Thymus (tissue), 11 donors: ENCODE results near the gene SCFD1. TPM values are rescaled to one million over a fixed set of nuclear protein-coding genes. Genes with fewer than 3 reads are reported as not detected.
"Not testable (repeated sequence)": the region's sequence is repeated elsewhere in the genome, so short reads cannot be mapped to it uniquely, and the experiment has no call there.

Experiments used
- DNase-seq, 9 donors: peaks; one replicate each; pipeline ENCODE4 v3.0.0-alpha.2; 2013; ENCODE audit warnings: low spot score in 9 of 9, low read depth in 6 of 9, missing footprints in 1 of 9
- H3K27ac ChIP-seq, 2 donors: one replicate each; pipeline ENCODE4 v1.5.1; 2013; ENCODE audit warnings: control low read depth in 1 of 2, low read depth in 1 of 2, low read length in 1 of 2, mild to moderate bottlenecking in 1 of 2, moderate library complexity in 1 of 2
- H3K27me3 ChIP-seq, 2 donors: one replicate each; pipeline ENCODE4 v1.5.1; 2013; ENCODE audit warnings: low read length in 1 of 2; ENCODE audit not compliant: control insufficient read depth in 2 of 2, insufficient read depth in 1 of 2
- H3K36me3 ChIP-seq, 2 donors: one replicate each; pipeline ENCODE4 v1.5.1; 2013; ENCODE audit warnings: low read length in 1 of 2, mild to moderate bottlenecking in 1 of 2, moderate library complexity in 1 of 2; ENCODE audit not compliant: control insufficient read depth in 2 of 2, insufficient read depth in 2 of 2
- H3K4me1 ChIP-seq, 2 donors: one replicate each; pipeline ENCODE4 v1.5.1; 2013; ENCODE audit warnings: low read length in 2 of 2; ENCODE audit not compliant: control insufficient read depth in 2 of 2, insufficient read depth in 2 of 2
- H3K4me3 ChIP-seq, 2 donors: one replicate each; pipeline ENCODE4 v1.5.1; 2013; ENCODE audit warnings: low read length in 2 of 2, control low read depth in 1 of 2, mild to moderate bottlenecking in 1 of 2
- H3K9me3 ChIP-seq, 2 donors: one replicate each; pipeline ENCODE4 v1.5.1; 2013; ENCODE audit warnings: low read length in 1 of 2, mild to moderate bottlenecking in 1 of 2; ENCODE audit not compliant: control insufficient read depth in 2 of 2, insufficient read depth in 1 of 2
- WGBS: extraction: QIAGEN DNeasy Blood & Tissue Kit; methylation state at CpG from one replicate; pipeline ENCODE4 v1.1.7; 2013; 5-methylcytosine and 5-hydroxymethylcytosine counted together
- polyA plus RNA-seq: library from polyadenylated mRNA; stranded (reverse); fragments of 200-250 nt; gene quantifications from one replicate; pipeline ENCODE4 v1.2.3, GENCODE V29; 2013
- total RNA-seq: library from RNA; stranded (reverse); fragments of 120-200 nt; gene quantifications from one replicate; pipeline ENCODE4 v1.2.4, GENCODE V29; 2013
- donor health status: healthy.

The SCFD1 gene
- total and polyA plus RNA-seq, 2 donors = 78.1 to 107 TPM

GRCh38 chr14:30624132-30624423 is 2.0 kb downstream of the SCFD1 start:
- no peaks in the 10 kb centered on the region for H3K9me3 ChIP-seq
- DNase-seq = no peak
- H3K27me3 ChIP-seq = no peaks in the 10 kb centered on the region
- H3K4me1 ChIP-seq = peaks cover 6 to 11% of the 10 kb centered on the region in 2 donors
- WGBS = 97% methylated on average over 5 of the region's 5 CpGs
- peaks cover 0 to 3% of the 10 kb centered on the region in 2 donors for H3K36me3 ChIP-seq
- H3K27ac ChIP-seq = no peak overlapping the region
- no peak overlapping the region for H3K4me3 ChIP-seq

- Histone ChIP-seq H3K4me3 (no peak overlapping the region), H3K4me1 (peaks cover 6 to 11% of the 10 kb centered on the region in 2 donors), H3K27ac (no peak overlapping the region), H3K9me3 (no peaks in the 10 kb centered on the region), H3K36me3 (peaks cover 0 to 4% of the 10 kb centered on the region in 2 donors), H3K27me3 (no peaks in the 10 kb centered on the region)
- DNase-seq = no peak
- WGBS = 99% methylated on average over 3 of the region's 3 CpGs
Observed at GRCh38 chr14:30625533-30625932, 3.4 kb downstream of the SCFD1 start.

DNA sequence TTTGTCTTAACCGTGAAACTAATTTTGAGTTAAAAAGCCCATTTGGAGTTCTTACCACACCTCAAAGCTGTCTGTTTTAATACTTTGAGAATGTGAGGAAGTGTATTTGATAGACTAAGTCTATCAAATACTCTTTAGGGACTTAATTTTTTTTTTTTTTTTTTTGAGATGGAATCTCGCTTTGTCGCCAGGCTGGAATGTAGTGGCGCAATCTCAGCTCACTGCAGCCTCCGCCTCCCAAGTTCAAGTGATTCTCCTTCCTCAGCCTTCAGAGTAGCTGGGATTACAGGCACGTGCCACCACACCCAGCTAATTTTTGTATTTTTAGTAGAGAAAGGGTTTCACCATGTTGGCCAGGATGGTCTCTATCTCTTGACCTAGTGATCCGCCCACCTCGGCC is 7.3 kb downstream of the SCFD1 start:
- H3K4me3 ChIP-seq, H3K4me1 ChIP-seq, H3K27me3 ChIP-seq, DNase-seq, H3K9me3 ChIP-seq, H3K27ac ChIP-seq: not testable (repeated sequence)
- peaks cover 4 to 18% of the 10 kb centered on the region in 2 donors for H3K36me3 ChIP-seq
- 98% methylated on average over 8 of the region's 8 CpGs for WGBS

DNA sequence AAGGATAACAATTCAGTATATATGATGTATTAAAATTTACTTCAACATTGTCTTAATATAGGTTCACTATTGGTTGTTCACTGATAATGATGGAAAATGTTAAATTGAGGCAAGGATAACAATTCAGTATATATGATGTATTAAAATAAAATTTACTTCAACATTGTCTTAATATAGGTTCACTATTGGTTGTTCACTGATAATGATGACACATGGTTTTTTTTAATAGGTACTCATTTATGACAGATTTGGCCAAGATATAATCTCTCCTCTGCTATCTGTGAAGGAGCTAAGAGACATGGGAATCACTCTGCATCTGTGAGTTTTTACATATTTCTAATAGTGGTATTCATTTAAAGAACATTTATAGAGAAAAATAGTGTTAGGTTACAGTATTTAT is 8.1 kb downstream of the SCFD1 start:
- Histone ChIP-seq H3K36me3 (peaks cover 8 to 26% of the 10 kb centered on the region in 2 donors), H3K27me3 (no peaks in the 10 kb centered on the region), H3K9me3 (no peaks in the 10 kb centered on the region), H3K4me1 (no peaks in the 10 kb centered on the region), H3K4me3 (no peak overlapping the region), H3K27ac (no peak overlapping the region)
- no peak for DNase-seq

DNA sequence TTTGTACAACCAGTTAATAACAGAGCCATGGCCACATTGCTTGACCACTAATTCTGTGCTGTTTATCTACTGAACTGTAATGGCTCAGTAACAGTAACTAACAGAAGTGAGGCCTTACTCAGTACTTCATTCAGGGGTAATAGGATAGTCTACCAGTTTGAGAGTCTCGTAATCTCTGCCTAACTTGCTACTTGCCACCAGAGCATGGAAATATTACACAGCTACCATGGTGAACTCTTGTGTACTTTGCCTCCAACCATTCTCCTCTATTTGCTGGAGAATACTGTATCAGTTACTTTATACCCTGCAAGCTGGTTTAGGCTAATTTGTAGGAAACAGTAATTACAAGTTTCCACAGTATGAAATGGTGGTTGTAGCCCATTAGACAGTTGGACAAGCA is 10.6 kb downstream of the SCFD1 start:
- 96% methylated on average over 1 of the region's 1 CpG for WGBS
- no peaks in the 10 kb centered on the region for H3K4me1 ChIP-seq
- DNase-seq = no peak
- H3K9me3 ChIP-seq = no peaks in the 10 kb centered on the region
- no peaks in the 10 kb centered on the region for H3K27me3 ChIP-seq
- no peak overlapping the region for H3K27ac ChIP-seq
- peaks cover 8 to 30% of the 10 kb centered on the region in 2 donors for H3K36me3 ChIP-seq
- no peak overlapping the region for H3K4me3 ChIP-seq

DNA sequence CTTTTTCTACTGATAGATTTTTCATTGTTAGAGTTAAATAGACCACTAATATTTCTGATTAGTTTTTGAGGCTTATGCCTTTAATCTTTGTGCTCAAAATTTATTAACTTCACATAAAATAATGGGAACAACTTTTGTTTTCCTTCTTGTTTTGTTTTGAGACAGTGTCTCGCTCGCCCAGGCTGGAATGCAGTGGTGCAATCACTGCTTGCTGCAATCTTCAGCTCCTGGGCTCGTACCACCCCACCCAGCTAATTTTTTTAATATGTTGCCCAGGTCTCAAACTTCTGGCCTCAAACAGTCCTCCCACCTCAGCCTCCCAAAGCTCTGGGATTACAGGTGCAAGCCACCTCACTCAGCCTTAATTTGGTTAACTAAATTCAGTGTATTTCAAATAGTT is 16.8 kb downstream of the SCFD1 start:
- Histone ChIP-seq H3K9me3 (no peaks in the 10 kb centered on the region), H3K4me3 (no peak overlapping the region), H3K27ac (no peak overlapping the region), H3K4me1 (no peaks in the 10 kb centered on the region), H3K27me3 (no peaks in the 10 kb centered on the region), H3K36me3 (peaks cover 6 to 27% of the 10 kb centered on the region in 2 donors)
- WGBS = 95% methylated on average over 3 of the region's 3 CpGs
- DNase-seq = no peak

DNA sequence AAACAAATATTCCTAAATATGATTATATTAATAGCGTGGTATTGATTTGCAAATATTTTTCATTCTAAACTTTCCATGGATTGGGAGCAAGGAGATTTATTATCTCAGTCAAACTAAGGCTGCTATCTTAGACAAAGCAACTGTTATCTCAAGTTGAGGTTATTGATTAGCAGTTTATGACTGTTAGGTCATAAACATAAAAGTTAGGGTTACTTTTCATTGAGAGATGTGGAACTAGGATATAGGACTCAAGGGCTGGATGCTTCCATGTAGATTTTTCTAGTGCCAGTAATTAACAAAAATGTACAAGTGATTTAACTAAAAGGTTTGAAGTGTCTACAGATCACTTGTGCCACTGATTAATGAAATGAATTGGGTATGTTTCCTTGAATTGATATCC is 19.1 kb downstream of the SCFD1 start:
- Histone ChIP-seq H3K27ac (no peak overlapping the region), H3K9me3 (no peaks in the 10 kb centered on the region), H3K27me3 (no peaks in the 10 kb centered on the region), H3K4me1 (no peaks in the 10 kb centered on the region), H3K36me3 (peaks cover 5 to 26% of the 10 kb centered on the region in 2 donors), H3K4me3 (no peak overlapping the region)
- 99% methylated on average over 1 of the region's 1 CpG for WGBS
- no peak for DNase-seq

- not testable (repeated sequence) for H3K4me1 ChIP-seq, DNase-seq, H3K9me3 ChIP-seq, H3K4me3 ChIP-seq, H3K27ac ChIP-seq, H3K27me3 ChIP-seq
- 97% methylated on average over 5 of the region's 5 CpGs for WGBS
- peaks cover 5 to 21% of the 10 kb centered on the region in 2 donors for H3K36me3 ChIP-seq
Observed at GRCh38 chr14:30644462-30644861, 22.3 kb downstream of the SCFD1 start.

DNA sequence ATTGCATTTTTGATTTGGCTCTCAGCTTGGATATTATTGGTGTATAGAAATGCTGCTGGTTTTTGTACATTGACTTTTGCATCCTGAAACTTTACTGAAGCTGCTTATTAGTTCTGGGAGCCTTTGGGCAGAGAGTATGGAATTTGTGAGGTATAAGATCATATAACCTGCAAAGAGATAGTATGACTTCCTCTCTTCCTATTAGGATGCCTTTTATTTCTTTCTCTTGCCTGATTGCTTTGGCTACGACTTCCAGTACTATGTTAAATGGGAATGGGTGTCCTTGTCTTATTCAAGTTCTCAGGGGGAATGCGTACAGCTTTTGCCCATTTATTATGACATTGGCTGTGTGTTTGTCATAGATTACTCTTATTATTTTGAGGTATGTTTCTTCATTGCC is 23.5 kb downstream of the SCFD1 start:
- WGBS = 98% methylated on average over 2 of the region's 2 CpGs
- Histone ChIP-seq H3K36me3 (peaks cover 5 to 23% of the 10 kb centered on the region in 2 donors), H3K4me1 (no peaks in the 10 kb centered on the region), H3K27ac (no peak overlapping the region), H3K27me3 (no peaks in the 10 kb centered on the region), H3K9me3 (no peaks in the 10 kb centered on the region), H3K4me3 (no peak overlapping the region)
- DNase-seq = no peak

DNA sequence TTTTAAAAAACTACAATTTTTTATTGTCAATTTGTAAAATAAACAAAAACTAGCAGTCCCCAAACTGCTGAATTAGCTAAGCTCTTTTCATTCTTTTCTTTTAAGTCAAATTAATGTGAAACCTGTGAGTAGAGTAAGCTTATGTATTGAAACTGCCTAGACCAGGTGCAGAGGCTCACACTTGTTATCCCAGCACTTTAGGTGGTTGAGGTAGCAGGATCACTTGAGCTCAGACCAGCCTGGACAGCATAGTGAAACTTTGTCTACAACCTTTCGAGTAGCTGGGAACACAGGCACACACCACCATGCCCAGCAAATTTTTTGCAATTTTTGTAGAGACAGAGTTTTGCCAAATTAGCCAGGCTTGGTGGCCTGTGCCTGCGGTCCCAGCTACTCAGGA is 26.4 kb downstream of the SCFD1 start:
- no peaks in the 10 kb centered on the region for H3K9me3 ChIP-seq
- DNase-seq = no peak
- H3K4me1 ChIP-seq = no peaks in the 10 kb centered on the region
- H3K27me3 ChIP-seq = no peaks in the 10 kb centered on the region
- 98% methylated on average over 2 of the region's 2 CpGs for WGBS
- H3K27ac ChIP-seq = no peak overlapping the region
- no peak overlapping the region for H3K4me3 ChIP-seq
- peaks cover 12 to 34% of the 10 kb centered on the region in 2 donors for H3K36me3 ChIP-seq
